CD4-positive, alpha-beta T cell treated with Interleukin-21 for 1 hour (primary cell): Measurements from ENCODE around the gene RPS6KC1.
"Not testable (repeated sequence)": the region's sequence is repeated elsewhere in the genome, so short reads cannot be mapped to it uniquely, and the experiment has no call there.

Experiments
- DNase-seq: peaks from one replicate; pipeline ENCODE4 v3.0.0-alpha.2; 2020

Gene RPS6KC1

GRCh38 chr1:213111502-213111901, 60.5 kb downstream of the RPS6KC1 start:
- DNase-seq = no peak

- DNase-seq = not testable (repeated sequence)
Measured at GRCh38 chr1:213112723-213113122, 61.7 kb downstream of the RPS6KC1 start.

- not testable (repeated sequence) for DNase-seq
Measured at GRCh38 chr1:213117699-213118180, 66.7 kb downstream of the RPS6KC1 start.

GRCh38 chr1:213119794-213120193, 68.8 kb downstream of the RPS6KC1 start:
- DNase-seq = no peak

- DNase-seq = no peak
Measured at GRCh38 chr1:213120386-213120785, 69.3 kb downstream of the RPS6KC1 start.

- DNase-seq = no peak
Measured at GRCh38 chr1:213120961-213121360, 69.9 kb downstream of the RPS6KC1 start.

- DNase-seq = peak; percentile 35
Measured at GRCh38 chr1:213122514-213122929, 71.5 kb downstream of the RPS6KC1 start.

GRCh38 chr1:213123087-213123486, 72.0 kb downstream of the RPS6KC1 start:
- DNase-seq = no peak

- DNase-seq = no peak
Measured at GRCh38 chr1:213123536-213123935, 72.5 kb downstream of the RPS6KC1 start.

- no peak for DNase-seq
Measured at GRCh38 chr1:213124590-213124989, 73.5 kb downstream of the RPS6KC1 start.

GRCh38 chr1:213125643-213126042, 74.6 kb downstream of the RPS6KC1 start:
- DNase-seq = no peak

GRCh38 chr1:213127074-213127473, 76.0 kb downstream of the RPS6KC1 start:
- no peak for DNase-seq

- no peak for DNase-seq
Measured at GRCh38 chr1:213131851-213132655, 81.0 kb downstream of the RPS6KC1 start.

- DNase-seq = no peak
Measured at GRCh38 chr1:213135572-213135971, 84.5 kb downstream of the RPS6KC1 start.

- DNase-seq = no peak
Measured at GRCh38 chr1:213136190-213136917, 85.3 kb downstream of the RPS6KC1 start.

- no peak for DNase-seq
Measured at GRCh38 chr1:213138391-213138790, 87.3 kb downstream of the RPS6KC1 start.

- DNase-seq = no peak
Measured at GRCh38 chr1:213138892-213139291, 87.9 kb downstream of the RPS6KC1 start.

GRCh38 chr1:213148905-213149304, 97.9 kb downstream of the RPS6KC1 start:
- DNase-seq = no peak

GRCh38 chr1:213150090-213150489, 99.0 kb downstream of the RPS6KC1 start:
- not testable (repeated sequence) for DNase-seq

GRCh38 chr1:213154056-213154685, 103.1 kb downstream of the RPS6KC1 start:
- no peak for DNase-seq

GRCh38 chr1:213159376-213159775, 108.3 kb downstream of the RPS6KC1 start:
- no peak for DNase-seq

- not testable (repeated sequence) for DNase-seq
Measured at GRCh38 chr1:213160442-213160841, 109.4 kb downstream of the RPS6KC1 start.

- DNase-seq = no peak
Measured at GRCh38 chr1:213162338-213162737, 111.3 kb downstream of the RPS6KC1 start.

- DNase-seq = no peak
Measured at GRCh38 chr1:213162862-213163261, 111.8 kb downstream of the RPS6KC1 start.
